ENCODE results near the gene NDUFV1.
A peak's percentile ranks its signal among the peaks of the same experiment; 100 is the strongest.
"Not testable (repeated sequence)": the region's sequence is repeated elsewhere in the genome, so short reads cannot be mapped to it uniquely, and the experiment has no call there.

The NDUFV1 gene

DNA sequence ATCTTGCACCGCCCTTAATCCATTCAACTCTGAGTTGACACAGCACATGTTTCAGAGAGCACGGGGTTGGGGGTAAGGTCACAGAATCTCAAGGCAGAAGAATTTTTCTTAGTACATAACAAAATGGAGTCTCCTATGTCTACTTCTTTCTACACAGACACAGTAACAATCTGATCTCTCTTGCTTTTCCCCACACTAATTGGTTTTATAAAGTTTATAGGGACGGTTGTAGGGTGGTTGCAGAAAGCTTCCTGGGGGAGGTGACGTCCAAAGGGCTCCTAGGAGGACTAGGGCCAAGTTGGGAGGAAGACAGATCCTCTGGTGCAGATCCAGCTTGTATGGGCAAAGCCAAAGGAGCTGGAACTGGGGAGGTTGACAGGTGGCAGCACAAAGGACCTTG is 2.6 kb upstream of the NDUFV1 start:
- not testable (repeated sequence) for DNase-seq (ENCODE audit: low spot score); H2BK15ac ChIP-seq (ENCODE audit: low read length)

DNA sequence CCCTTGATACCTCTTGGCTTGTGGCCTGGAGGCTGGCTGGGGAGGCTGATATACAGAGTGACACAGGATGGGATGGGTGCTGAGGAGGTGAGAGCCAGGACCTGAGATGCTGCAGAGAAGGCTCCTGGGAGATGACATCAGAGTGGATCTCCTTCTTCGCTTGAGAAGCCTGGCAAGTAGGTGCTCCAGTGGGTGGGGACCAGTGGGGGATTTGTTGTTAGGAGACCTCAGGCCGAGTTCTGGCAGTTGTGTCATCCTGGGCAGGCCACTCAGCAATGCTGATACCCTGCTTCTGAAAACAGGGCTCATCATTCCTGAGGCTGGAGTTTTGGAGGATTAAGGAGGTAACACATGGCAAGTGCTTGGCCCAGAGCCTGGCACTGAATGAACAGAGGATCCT is 1.9 kb upstream of the NDUFV1 start:
- H4K8ac ChIP-seq (ENCODE audit: low read depth, low read length), result no peak overlapping the region
- no peak overlapping the region for H3K4ac ChIP-seq (ENCODE audit: low read length)
- peak overlapping the region; percentile 3 for H3K18ac ChIP-seq (ENCODE audit: low read length)
- H2AFZ ChIP-seq (ENCODE audit: low read length), result peak overlapping the region; percentile 89
- DNase-seq (ENCODE audit: low spot score), result no peak
- peaks cover 2 to 5% of the 10 kb centered on the region in 2 donors for H3K9me3 ChIP-seq (replicated peaks in 1 of 2; ENCODE audit: control insufficient read depth in 2 of 2, insufficient read depth in 1 of 2, low read depth in 1 of 2, low read length in 2 of 2)
- peaks cover 4% of the 10 kb centered on the region for H3K79me1 ChIP-seq (ENCODE audit: low read depth, low read length)
- WGBS, 2 donors (ENCODE audit: extremely low coverage in 2 of 2, insufficient read length in 2 of 2, insufficient replicate concordance in 1 of 2), result no CpG with 5 or more reads among the region's 2 CpGs
- H2BK12ac ChIP-seq (ENCODE audit: low read length), result peak overlapping the region; percentile 51
- peaks cover 21 to 29% of the 10 kb centered on the region in 2 donors for H3K4me1 ChIP-seq (ENCODE audit: control insufficient read depth in 2 of 2, insufficient read depth in 1 of 2, low read depth in 1 of 2, low read length in 2 of 2)
- no peak overlapping the region for H4K91ac ChIP-seq (ENCODE audit: low read depth, low read length, poor library complexity)
- H3K4me3 ChIP-seq (ENCODE audit: low read length in 2 of 2), result no peak overlapping the region
- H2BK120ac ChIP-seq (ENCODE audit: low read depth, low read length), result peak overlapping the region; percentile 22
- no peak overlapping the region for H3K23ac ChIP-seq (ENCODE audit: low read depth, low read length, poor library complexity)
- no peak overlapping the region for H3K14ac ChIP-seq (ENCODE audit: low read length)
- no peak overlapping the region for H3K4me2 ChIP-seq (ENCODE audit: insufficient read depth, low read length, poor library complexity, severe bottlenecking)
- H3K27me3 ChIP-seq (ENCODE audit: control insufficient read depth in 3 of 3, insufficient read depth in 3 of 3, low read depth in 1 of 3, low read length in 3 of 3), result peaks cover 0 to 15% (median 2%) of the 10 kb centered on the region in 3 experiments
- peaks cover 2 to 18% of the 10 kb centered on the region in 2 donors for H3K36me3 ChIP-seq (replicated peaks in 1 of 2; ENCODE audit: control insufficient read depth in 2 of 2, insufficient read depth in 2 of 2, low read length in 2 of 2)
- peak overlapping the region; percentile 43 for H2AK5ac ChIP-seq (ENCODE audit: low read depth, low read length)
- no peak overlapping the region for H3K27ac ChIP-seq (replicated peaks; ENCODE audit: low read length)
- H2BK5ac ChIP-seq (ENCODE audit: low read length), result no peak overlapping the region
- H3K9ac ChIP-seq (ENCODE audit: low read depth, low read length, poor library complexity), result no peak overlapping the region
- peak overlapping the region; percentile 0 for H2BK15ac ChIP-seq (ENCODE audit: low read length)

More for the DNA sequence above, 2.6 kb upstream of the NDUFV1 start:
- H3K79me1 ChIP-seq (ENCODE audit: low read depth, low read length); H2BK5ac ChIP-seq (ENCODE audit: low read length); H2BK12ac ChIP-seq (ENCODE audit: low read length); H4K91ac ChIP-seq (ENCODE audit: low read depth, low read length, poor library complexity); H3K23ac ChIP-seq (ENCODE audit: low read depth, low read length, poor library complexity); H3K4me2 ChIP-seq (ENCODE audit: insufficient read depth, low read length, poor library complexity, severe bottlenecking); H3K14ac ChIP-seq (ENCODE audit: low read length); H4K8ac ChIP-seq (ENCODE audit: low read depth, low read length); H3K9me3 ChIP-seq (replicated peaks in 1 of 2; ENCODE audit: control insufficient read depth in 2 of 2, insufficient read depth in 1 of 2, low read depth in 1 of 2, low read length in 2 of 2); H3K4me3 ChIP-seq (ENCODE audit: low read length in 2 of 2); H3K9ac ChIP-seq (ENCODE audit: low read depth, low read length, poor library complexity); H3K4ac ChIP-seq (ENCODE audit: low read length); H2AK5ac ChIP-seq (ENCODE audit: low read depth, low read length): not testable (repeated sequence)
- H2AFZ ChIP-seq (ENCODE audit: low read length), result peak overlapping the region; percentile 30
- peak overlapping the region; percentile 35 for H3K27ac ChIP-seq (replicated peaks; ENCODE audit: low read length)
- peak overlapping the region; percentile 22 for H2BK120ac ChIP-seq (ENCODE audit: low read depth, low read length)
- H3K36me3 ChIP-seq (replicated peaks in 1 of 2; ENCODE audit: control insufficient read depth in 2 of 2, insufficient read depth in 2 of 2, low read length in 2 of 2), result peaks cover 2 to 11% of the 10 kb centered on the region in 2 donors
- H3K18ac ChIP-seq (ENCODE audit: low read length), result peak overlapping the region; percentile 20
- H3K4me1 ChIP-seq (ENCODE audit: control insufficient read depth in 2 of 2, insufficient read depth in 1 of 2, low read depth in 1 of 2, low read length in 2 of 2), result peaks cover 21 to 29% of the 10 kb centered on the region in 2 donors
- WGBS, 2 donors (ENCODE audit: extremely low coverage in 2 of 2, insufficient read length in 2 of 2, insufficient replicate concordance in 1 of 2), result no CpG with 5 or more reads among the region's 4 CpGs
- peaks cover 0 to 18% (median 2%) of the 10 kb centered on the region in 3 experiments for H3K27me3 ChIP-seq (ENCODE audit: control insufficient read depth in 3 of 3, insufficient read depth in 3 of 3, low read depth in 1 of 3, low read length in 3 of 3)

DNA sequence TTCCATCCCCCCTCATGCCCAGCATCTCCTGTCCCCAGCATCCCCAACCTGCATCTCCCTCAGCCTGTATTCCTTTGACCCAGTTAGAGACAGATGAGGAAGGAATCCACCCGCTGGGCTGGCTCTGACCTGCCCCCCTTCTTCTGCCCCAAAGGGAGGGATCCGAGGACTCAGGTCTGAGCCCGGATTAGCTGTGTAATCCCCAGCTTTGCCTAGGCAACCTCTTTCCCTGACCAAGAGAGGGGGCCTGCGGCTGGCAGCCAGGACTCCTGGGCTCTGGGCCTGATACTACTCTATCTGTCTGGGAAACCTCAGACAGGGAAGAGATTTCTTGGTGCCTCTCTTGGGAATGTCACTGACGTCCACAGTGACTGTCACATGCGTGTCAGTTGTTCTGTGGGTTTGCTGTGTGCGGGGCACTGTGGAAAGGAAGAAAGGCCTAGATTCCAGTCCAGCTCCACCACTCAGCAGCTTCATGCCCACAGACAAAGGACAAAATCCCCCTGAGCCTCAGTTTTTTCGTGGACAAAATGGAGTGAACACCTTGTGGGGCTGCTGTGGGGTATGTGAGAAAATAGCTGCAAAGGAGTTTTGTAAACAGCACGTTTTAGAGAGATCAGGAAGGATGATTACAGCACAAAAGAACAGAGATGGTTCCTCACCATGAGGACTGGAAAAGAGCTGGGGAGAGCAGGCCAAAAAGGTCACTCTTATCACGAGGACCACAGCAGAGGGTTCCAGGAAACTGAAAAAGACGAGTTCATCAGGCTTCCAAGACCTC is 1.3 kb upstream of the NDUFV1 start:
- Histone ChIP-seq H2BK5ac (ENCODE audit: low read length) (no peak overlapping the region), H2AK5ac (ENCODE audit: low read depth, low read length) (peak overlapping the region; percentile 15), H3K4me1 (ENCODE audit: control insufficient read depth in 2 of 2, insufficient read depth in 1 of 2, low read depth in 1 of 2, low read length in 2 of 2) (peaks cover 21 to 29% of the 10 kb centered on the region in 2 donors), H2AFZ (ENCODE audit: low read length) (peak overlapping the region; percentile 89), H3K4me3 (ENCODE audit: low read length in 2 of 2) (no peak overlapping the region), H2BK12ac (ENCODE audit: low read length) (no peak overlapping the region), H4K91ac (ENCODE audit: low read depth, low read length, poor library complexity) (no peak overlapping the region), H3K4ac (ENCODE audit: low read length) (no peak overlapping the region), H3K9me3 (replicated peaks in 1 of 2; ENCODE audit: control insufficient read depth in 2 of 2, insufficient read depth in 1 of 2, low read depth in 1 of 2, low read length in 2 of 2) (peaks cover 2 to 5% of the 10 kb centered on the region in 2 donors), H3K36me3 (replicated peaks in 1 of 2; ENCODE audit: control insufficient read depth in 2 of 2, insufficient read depth in 2 of 2, low read length in 2 of 2) (peaks cover 5 to 24% of the 10 kb centered on the region in 2 donors), H3K18ac (ENCODE audit: low read length) (peak overlapping the region; percentile 3), H2BK120ac (ENCODE audit: low read depth, low read length) (no peak overlapping the region), H3K14ac (ENCODE audit: low read length) (no peak overlapping the region), H3K9ac (ENCODE audit: low read depth, low read length, poor library complexity) (no peak overlapping the region), H3K79me1 (ENCODE audit: low read depth, low read length) (peaks cover 4% of the 10 kb centered on the region), H4K8ac (ENCODE audit: low read depth, low read length) (no peak overlapping the region), H3K23ac (ENCODE audit: low read depth, low read length, poor library complexity) (no peak overlapping the region), H3K4me2 (ENCODE audit: insufficient read depth, low read length, poor library complexity, severe bottlenecking) (no peak overlapping the region), H3K27ac (replicated peaks; ENCODE audit: low read length) (peak overlapping the region; percentile 25), H2BK15ac (ENCODE audit: low read length) (no peak overlapping the region), H3K27me3 (ENCODE audit: control insufficient read depth in 3 of 3, insufficient read depth in 3 of 3, low read depth in 1 of 3, low read length in 3 of 3) (peaks cover 0 to 15% (median 2%) of the 10 kb centered on the region in 3 experiments)
- no CpG with 5 or more reads among the region's 11 CpGs for WGBS, 2 donors (ENCODE audit: extremely low coverage in 2 of 2, insufficient read length in 2 of 2, insufficient replicate concordance in 1 of 2)
- no peak for DNase-seq (ENCODE audit: low spot score)

DNA sequence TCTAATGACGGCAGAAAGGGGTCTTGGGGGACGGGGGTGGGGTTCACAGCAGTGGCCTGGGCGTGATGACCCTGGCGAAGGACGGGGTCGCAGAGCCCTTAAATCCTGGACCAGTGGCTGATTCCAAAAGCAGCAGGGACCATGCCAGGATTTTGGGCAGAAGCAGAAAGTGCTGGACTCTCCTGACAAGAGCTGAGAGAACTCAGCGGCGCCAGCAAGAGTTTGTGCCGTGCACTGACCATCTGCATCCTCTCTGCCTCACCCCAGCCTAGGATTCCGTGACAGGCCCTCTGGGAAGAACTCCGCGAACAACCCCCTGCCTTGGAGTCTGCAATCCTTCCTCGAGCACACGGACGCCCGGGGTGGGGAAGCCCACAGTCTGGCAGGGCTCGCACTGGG is 644 bp upstream of the NDUFV1 start:
- H3K18ac ChIP-seq (ENCODE audit: low read length), result peak overlapping the region; percentile 86
- no peak overlapping the region for H3K4ac ChIP-seq (ENCODE audit: low read length)
- H3K4me1 ChIP-seq (ENCODE audit: control insufficient read depth in 2 of 2, insufficient read depth in 1 of 2, low read depth in 1 of 2, low read length in 2 of 2), result peaks cover 21 to 29% of the 10 kb centered on the region in 2 donors
- peak overlapping the region; percentile 30 for H3K27ac ChIP-seq (replicated peaks; ENCODE audit: low read length)
- no peak overlapping the region for H2BK120ac ChIP-seq (ENCODE audit: low read depth, low read length)
- no peak overlapping the region for H3K14ac ChIP-seq (ENCODE audit: low read length)
- H2BK15ac ChIP-seq (ENCODE audit: low read length), result peak overlapping the region; percentile 57
- no peak overlapping the region for H3K23ac ChIP-seq (ENCODE audit: low read depth, low read length, poor library complexity)
- H2BK12ac ChIP-seq (ENCODE audit: low read length), result no peak overlapping the region
- peak overlapping the region; percentile 72 to 99 for H3K4me3 ChIP-seq (ENCODE audit: low read length in 2 of 2)
- peaks cover 0 to 15% (median 2%) of the 10 kb centered on the region in 3 experiments for H3K27me3 ChIP-seq (ENCODE audit: control insufficient read depth in 3 of 3, insufficient read depth in 3 of 3, low read depth in 1 of 3, low read length in 3 of 3)
- H3K9ac ChIP-seq (ENCODE audit: low read depth, low read length, poor library complexity), result no peak overlapping the region
- H3K4me2 ChIP-seq (ENCODE audit: insufficient read depth, low read length, poor library complexity, severe bottlenecking), result peak overlapping the region; percentile 46
- H2AK5ac ChIP-seq (ENCODE audit: low read depth, low read length), result peak overlapping the region; percentile 15
- H4K8ac ChIP-seq (ENCODE audit: low read depth, low read length), result no peak overlapping the region
- no CpG with 5 or more reads among the region's 17 CpGs for WGBS, 2 donors (ENCODE audit: extremely low coverage in 2 of 2, insufficient read length in 2 of 2, insufficient replicate concordance in 1 of 2)
- H4K91ac ChIP-seq (ENCODE audit: low read depth, low read length, poor library complexity), result no peak overlapping the region
- peaks cover 9 to 31% of the 10 kb centered on the region in 2 donors for H3K36me3 ChIP-seq (replicated peaks in 1 of 2; ENCODE audit: control insufficient read depth in 2 of 2, insufficient read depth in 2 of 2, low read length in 2 of 2)
- no peak for DNase-seq (ENCODE audit: low spot score)
- H3K79me1 ChIP-seq (ENCODE audit: low read depth, low read length), result peaks cover 4% of the 10 kb centered on the region
- H2BK5ac ChIP-seq (ENCODE audit: low read length), result no peak overlapping the region
- peaks cover 2 to 5% of the 10 kb centered on the region in 2 donors for H3K9me3 ChIP-seq (replicated peaks in 1 of 2; ENCODE audit: control insufficient read depth in 2 of 2, insufficient read depth in 1 of 2, low read depth in 1 of 2, low read length in 2 of 2)
- peak overlapping the region; percentile 89 for H2AFZ ChIP-seq (ENCODE audit: low read length)
